Subcutaneous abdominal adipose tissue (tissue), 5 donors: ENCODE data around the gene CAV1.

Experiments used
- H3K27ac ChIP-seq: one replicate; pipeline ENCODE4 v1.7.0; 2013; ENCODE audit warnings: low read depth, mild to moderate bottlenecking, inconsistent platforms, low read length, moderate library complexity
- H3K27me3 ChIP-seq, 5 donors: one replicate each; pipeline ENCODE4 v1.7.0; 2013; ENCODE audit warnings: low read length in 5 of 5, inconsistent platforms in 1 of 5; ENCODE audit not compliant: control insufficient read depth in 5 of 5, insufficient read depth in 4 of 5
- H3K36me3 ChIP-seq, 5 donors: one replicate each; pipeline ENCODE4 v1.7.0; 2013; ENCODE audit warnings: low read length in 5 of 5; ENCODE audit not compliant: control insufficient read depth in 5 of 5, insufficient read depth in 5 of 5
- H3K4me1 ChIP-seq, 5 donors: one replicate each; pipeline ENCODE4 v1.7.0; 2013; ENCODE audit warnings: low read length in 5 of 5, mild to moderate bottlenecking in 3 of 5, moderate library complexity in 1 of 5; ENCODE audit not compliant: control insufficient read depth in 5 of 5, insufficient read depth in 5 of 5
- H3K4me3 ChIP-seq, 5 donors: one replicate each; pipeline ENCODE4 v1.7.0; 2013; ENCODE audit warnings: low read length in 5 of 5, low read depth in 1 of 5
- H3K9ac ChIP-seq, 5 donors: one replicate each; pipeline ENCODE4 v1.7.0; 2013; ENCODE audit warnings: low read length in 5 of 5, mild to moderate bottlenecking in 4 of 5, moderate library complexity in 3 of 5
- H3K9me3 ChIP-seq, 5 donors: one replicate each; pipeline ENCODE4 v1.7.0; 2013; ENCODE audit warnings: low read length in 5 of 5; ENCODE audit not compliant: control insufficient read depth in 5 of 5
- donor health status: healthy.
- donor health status: healthy.
- donor health status: healthy.
- donor health status: healthy.
- donor health status: healthy.

The CAV1 gene

GRCh38 chr7:116528008-116528789 is 3.4 kb downstream of the CAV1 start:
- peaks cover 2 to 75% (median 67%) of the 10 kb centered on the region in 5 donors for H3K4me1 ChIP-seq
- peak overlapping the region; percentile 100 for H3K27ac ChIP-seq
- H3K9ac ChIP-seq: peak overlapping the region; percentile 57 to 96 (median 81)
- H3K9me3 ChIP-seq: no peaks in the 10 kb centered on the region
- H3K4me3 ChIP-seq: peak overlapping the region; percentile 77 to 100 (median 97)
- peaks cover 5 to 44% (median 10%) of the 10 kb centered on the region in 5 donors for H3K36me3 ChIP-seq
- no peaks in the 10 kb centered on the region for H3K27me3 ChIP-seq

GRCh38 chr7:116529250-116529649 is 4.4 kb downstream of the CAV1 start:
- H3K4me1 ChIP-seq: peaks cover 2 to 76% (median 72%) of the 10 kb centered on the region in 5 donors
- H3K27me3 ChIP-seq: no peaks in the 10 kb centered on the region
- H3K4me3 ChIP-seq: peak overlapping the region; percentile 28 to 63 (median 49)
- peak overlapping the region; percentile 100 for H3K27ac ChIP-seq
- H3K9me3 ChIP-seq: no peaks in the 10 kb centered on the region
- H3K9ac ChIP-seq: peak overlapping the region in 3 of 5 donors; percentile 6 to 75 (median 35)
- peaks cover 5 to 44% (median 10%) of the 10 kb centered on the region in 5 donors for H3K36me3 ChIP-seq

- peaks cover 5 to 50% (median 10%) of the 10 kb centered on the region in 5 donors for H3K36me3 ChIP-seq
Measured at GRCh38 chr7:116530107-116530820, 5.4 kb downstream of the CAV1 start.

GRCh38 chr7:116532102-116532688 is 7.4 kb downstream of the CAV1 start:
- peaks cover 13 to 58% (median 17%) of the 10 kb centered on the region in 5 donors for H3K36me3 ChIP-seq
- H3K9me3 ChIP-seq: no peaks in the 10 kb centered on the region
- H3K4me3 ChIP-seq: peak overlapping the region; percentile 7 to 57 (median 26)
- no peaks in the 10 kb centered on the region for H3K27me3 ChIP-seq
- H3K4me1 ChIP-seq: peaks cover 9 to 89% (median 76%) of the 10 kb centered on the region in 5 donors
- peak overlapping the region; percentile 86 for H3K27ac ChIP-seq
- no peak overlapping the region for H3K9ac ChIP-seq

More at GRCh38 chr7:116530107-116530820, 5.4 kb downstream of the CAV1 start:
- peak overlapping the region in 3 of 5 donors; percentile 29 to 55 (median 51) for H3K9ac ChIP-seq
- no peaks in the 10 kb centered on the region for H3K9me3 ChIP-seq
- peak overlapping the region; percentile 49 to 70 (median 60) for H3K4me3 ChIP-seq
- no peaks in the 10 kb centered on the region for H3K27me3 ChIP-seq
- H3K4me1 ChIP-seq: peaks cover 9 to 82% (median 76%) of the 10 kb centered on the region in 5 donors
- H3K27ac ChIP-seq: peak overlapping the region; percentile 100

- Histone ChIP-seq H3K4me3 (peak overlapping the region in 3 of 5 donors; percentile 5 to 20 (median 16)), H3K27ac (peak overlapping the region; percentile 84), H3K36me3 (peaks cover 15 to 65% (median 28%) of the 10 kb centered on the region in 5 donors), H3K4me1 (peaks cover 7 to 91% (median 74%) of the 10 kb centered on the region in 5 donors), H3K9ac (no peak overlapping the region), H3K9me3 (no peaks in the 10 kb centered on the region), H3K27me3 (no peaks in the 10 kb centered on the region)
Measured at GRCh38 chr7:116534790-116535189, 10.0 kb downstream of the CAV1 start.

GRCh38 chr7:116535416-116535815 is 10.6 kb downstream of the CAV1 start:
- Histone ChIP-seq H3K36me3 (peaks cover 15 to 65% (median 28%) of the 10 kb centered on the region in 5 donors), H3K9ac (no peak overlapping the region), H3K9me3 (no peaks in the 10 kb centered on the region), H3K27me3 (no peaks in the 10 kb centered on the region), H3K4me3 (peak overlapping the region in 3 of 5 donors; percentile 5 to 20 (median 18)), H3K4me1 (peaks cover 7 to 87% (median 74%) of the 10 kb centered on the region in 5 donors), H3K27ac (peak overlapping the region; percentile 84)

- peaks cover 7 to 87% (median 76%) of the 10 kb centered on the region in 5 donors for H3K4me1 ChIP-seq
- H3K27me3 ChIP-seq: no peaks in the 10 kb centered on the region
- H3K9me3 ChIP-seq: no peaks in the 10 kb centered on the region
- H3K27ac ChIP-seq: peak overlapping the region; percentile 84
- peak overlapping the region in 1 of 5 donors; percentile 7 for H3K9ac ChIP-seq
- no peak overlapping the region for H3K4me3 ChIP-seq
- peaks cover 15 to 63% (median 35%) of the 10 kb centered on the region in 5 donors for H3K36me3 ChIP-seq
Measured at GRCh38 chr7:116538138-116538537, 13.3 kb downstream of the CAV1 start.

- no peaks in the 10 kb centered on the region for H3K27me3 ChIP-seq
- peaks cover 23 to 66% (median 38%) of the 10 kb centered on the region in 5 donors for H3K36me3 ChIP-seq
- H3K9ac ChIP-seq: no peak overlapping the region
- peaks cover 3 to 89% (median 79%) of the 10 kb centered on the region in 5 donors for H3K4me1 ChIP-seq
- no peak overlapping the region for H3K4me3 ChIP-seq
- H3K27ac ChIP-seq: peak overlapping the region; percentile 84
- no peaks in the 10 kb centered on the region for H3K9me3 ChIP-seq
Measured at GRCh38 chr7:116539879-116540278, 15.0 kb downstream of the CAV1 start.

- Histone ChIP-seq H3K4me3 (no peak overlapping the region), H3K9me3 (no peaks in the 10 kb centered on the region), H3K27me3 (no peaks in the 10 kb centered on the region), H3K36me3 (peaks cover 21 to 65% (median 36%) of the 10 kb centered on the region in 5 donors), H3K9ac (no peak overlapping the region), H3K4me1 (peaks cover 0 to 85% (median 74%) of the 10 kb centered on the region in 5 donors), H3K27ac (peak overlapping the region; percentile 84)
Measured at GRCh38 chr7:116540743-116541142, 15.9 kb downstream of the CAV1 start.
